ENCODE data around the gene JAM3.
A peak's percentile ranks its signal among the peaks of the same experiment; 100 is the strongest.

DNA sequence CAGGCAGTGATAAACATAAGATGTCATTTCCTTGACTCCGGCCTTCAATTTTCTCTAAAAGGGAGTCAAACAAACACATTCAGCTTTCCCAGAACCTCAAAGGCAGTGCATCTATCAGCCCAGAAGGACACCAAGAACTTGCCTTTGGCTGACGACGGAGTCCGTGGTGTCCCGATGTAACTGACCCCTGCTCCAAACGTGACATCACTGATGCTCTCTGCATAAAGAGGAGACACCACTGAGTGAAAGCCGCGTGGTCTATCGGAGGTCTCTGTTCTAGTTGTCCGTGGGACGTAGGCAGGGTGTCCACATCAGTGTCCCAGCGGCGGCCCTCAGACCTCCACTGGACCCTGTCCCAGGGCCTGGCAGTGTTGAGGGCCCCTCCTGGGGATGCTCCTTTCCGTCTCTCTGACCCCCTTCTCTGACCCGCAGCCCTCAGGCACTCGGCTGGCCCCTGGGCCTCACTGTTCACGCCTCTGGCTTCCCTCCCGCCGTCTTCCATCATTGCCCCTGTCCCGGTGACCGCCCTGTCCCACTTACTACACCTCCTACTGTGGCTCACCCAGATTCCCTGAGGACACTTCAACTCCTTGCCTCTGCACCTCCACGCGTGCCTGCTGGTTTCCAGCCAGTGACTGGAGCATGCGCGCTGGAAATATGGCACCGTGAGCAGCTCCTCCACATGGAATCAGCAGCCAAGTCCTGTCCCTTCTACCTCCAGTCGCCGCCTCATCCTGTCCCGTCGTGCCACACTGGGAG is 84.5 kb downstream of the JAM3 start:
- no peak for TF ChIP-seq ZNF622 (IDR thresholded peaks at IDR 0.05)
- no peak for TF ChIP-seq TCF12 (IDR thresholded peaks at IDR 0.05; ENCODE audit: low read depth, low read length)
- TF ChIP-seq SMAD1 (IDR thresholded peaks at IDR 0.05; ENCODE audit: low read depth, partially characterized antibody): no peak
- no peak for TF ChIP-seq PML (IDR thresholded peaks at IDR 0.05; ENCODE audit: low read length)
- TF ChIP-seq, protein P1, sequence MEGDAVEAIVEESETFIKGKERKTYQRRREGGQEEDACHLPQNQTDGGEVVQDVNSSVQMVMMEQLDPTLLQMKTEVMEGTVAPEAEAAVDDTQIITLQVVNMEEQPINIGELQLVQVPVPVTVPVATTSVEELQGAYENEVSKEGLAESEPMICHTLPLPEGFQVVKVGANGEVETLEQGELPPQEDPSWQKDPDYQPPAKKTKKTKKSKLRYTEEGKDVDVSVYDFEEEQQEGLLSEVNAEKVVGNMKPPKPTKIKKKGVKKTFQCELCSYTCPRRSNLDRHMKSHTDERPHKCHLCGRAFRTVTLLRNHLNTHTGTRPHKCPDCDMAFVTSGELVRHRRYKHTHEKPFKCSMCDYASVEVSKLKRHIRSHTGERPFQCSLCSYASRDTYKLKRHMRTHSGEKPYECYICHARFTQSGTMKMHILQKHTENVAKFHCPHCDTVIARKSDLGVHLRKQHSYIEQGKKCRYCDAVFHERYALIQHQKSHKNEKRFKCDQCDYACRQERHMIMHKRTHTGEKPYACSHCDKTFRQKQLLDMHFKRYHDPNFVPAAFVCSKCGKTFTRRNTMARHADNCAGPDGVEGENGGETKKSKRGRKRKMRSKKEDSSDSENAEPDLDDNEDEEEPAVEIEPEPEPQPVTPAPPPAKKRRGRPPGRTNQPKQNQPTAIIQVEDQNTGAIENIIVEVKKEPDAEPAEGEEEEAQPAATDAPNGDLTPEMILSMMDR (IDR thresholded peaks at IDR 0.05 in 2 of 3, conservative IDR thresholded peaks at IDR 0.05 in 1 of 3; ENCODE audit: control insufficient read depth in 2 of 3, extremely low read depth in 1 of 3, insufficient read depth in 1 of 3, low read depth in 3 of 3, low read length in 3 of 3): no peak
- peak; percentile 41; the same call in 1 of the 2 replicates for TF ChIP-seq POLR2A (IDR thresholded peaks at IDR 0.05; ENCODE audit: low read depth, low read length)
- no peak for TF ChIP-seq MTA2 (IDR thresholded peaks at IDR 0.05; ENCODE audit: low read depth)
- TF ChIP-seq GATAD2B (conservative IDR thresholded peaks at IDR 0.05; ENCODE audit: low read depth): no peak
- no peak for TF ChIP-seq ETV6 (conservative IDR thresholded peaks at IDR 0.05 in 1 of 2, IDR thresholded peaks at IDR 0.05 in 1 of 2; ENCODE audit: borderline replicate concordance in 1 of 2, low read depth in 1 of 2)
- no peak for TF ChIP-seq RFX5 (IDR thresholded peaks at IDR 0.05; ENCODE audit: low read depth, low read length)
- TF ChIP-seq EP300 (IDR thresholded peaks at IDR 0.05; ENCODE audit: borderline replicate concordance in 1 of 2, control insufficient read depth in 1 of 2, low read depth in 2 of 2, low read length in 2 of 2): no peak
- TF ChIP-seq, protein P2, sequence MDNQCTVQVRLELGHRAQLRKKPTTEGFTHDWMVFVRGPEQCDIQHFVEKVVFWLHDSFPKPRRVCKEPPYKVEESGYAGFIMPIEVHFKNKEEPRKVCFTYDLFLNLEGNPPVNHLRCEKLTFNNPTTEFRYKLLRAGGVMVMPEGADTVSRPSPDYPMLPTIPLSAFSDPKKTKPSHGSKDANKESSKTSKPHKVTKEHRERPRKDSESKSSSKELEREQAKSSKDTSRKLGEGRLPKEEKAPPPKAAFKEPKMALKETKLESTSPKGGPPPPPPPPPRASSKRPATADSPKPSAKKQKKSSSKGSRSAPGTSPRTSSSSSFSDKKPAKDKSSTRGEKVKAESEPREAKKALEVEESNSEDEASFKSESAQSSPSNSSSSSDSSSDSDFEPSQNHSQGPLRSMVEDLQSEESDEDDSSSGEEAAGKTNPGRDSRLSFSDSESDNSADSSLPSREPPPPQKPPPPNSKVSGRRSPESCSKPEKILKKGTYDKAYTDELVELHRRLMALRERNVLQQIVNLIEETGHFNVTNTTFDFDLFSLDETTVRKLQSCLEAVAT (IDR thresholded peaks at IDR 0.05): no peak
- TF ChIP-seq MYC (IDR thresholded peaks at IDR 0.05; ENCODE audit: insufficient read depth, insufficient read length, insufficient replicate concordance, low read length, severe bottlenecking): no peak
- TF ChIP-seq, protein P3, sequence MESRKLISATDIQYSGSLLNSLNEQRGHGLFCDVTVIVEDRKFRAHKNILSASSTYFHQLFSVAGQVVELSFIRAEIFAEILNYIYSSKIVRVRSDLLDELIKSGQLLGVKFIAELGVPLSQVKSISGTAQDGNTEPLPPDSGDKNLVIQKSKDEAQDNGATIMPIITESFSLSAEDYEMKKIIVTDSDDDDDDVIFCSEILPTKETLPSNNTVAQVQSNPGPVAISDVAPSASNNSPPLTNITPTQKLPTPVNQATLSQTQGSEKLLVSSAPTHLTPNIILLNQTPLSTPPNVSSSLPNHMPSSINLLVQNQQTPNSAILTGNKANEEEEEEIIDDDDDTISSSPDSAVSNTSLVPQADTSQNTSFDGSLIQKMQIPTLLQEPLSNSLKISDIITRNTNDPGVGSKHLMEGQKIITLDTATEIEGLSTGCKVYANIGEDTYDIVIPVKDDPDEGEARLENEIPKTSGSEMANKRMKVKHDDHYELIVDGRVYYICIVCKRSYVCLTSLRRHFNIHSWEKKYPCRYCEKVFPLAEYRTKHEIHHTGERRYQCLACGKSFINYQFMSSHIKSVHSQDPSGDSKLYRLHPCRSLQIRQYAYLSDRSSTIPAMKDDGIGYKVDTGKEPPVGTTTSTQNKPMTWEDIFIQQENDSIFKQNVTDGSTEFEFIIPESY (IDR thresholded peaks at IDR 0.05): no peak

Measured in GM12878 (cell line).